Umbilical cord (tissue), 2 donors: Measurements from ENCODE around the gene CRHR1. TPM values are rescaled to one million over a fixed set of nuclear protein-coding genes. Genes with fewer than 3 reads are reported as not detected.

Experiments used
- DNase-seq: peaks from one replicate; pipeline ENCODE4 v3.0.0-alpha.2; 2015; ENCODE audit warnings: low spot score
- total RNA-seq: library from RNA; depleted of rRNA; stranded (reverse); fragments of >200 nt; gene quantifications from one replicate; pipeline ENCODE4 v1.2.3, GENCODE V29; 2014; ENCODE audit warnings: low replicate concordance; ENCODE audit not compliant: insufficient read depth

Gene CRHR1
- total RNA-seq, 1 donor from 2014 or later: 3.9 TPM

GRCh38 chr17:45758544-45758943 lies 25.6 kb upstream of the CRHR1 start:
- no peak for DNase-seq

DNA sequence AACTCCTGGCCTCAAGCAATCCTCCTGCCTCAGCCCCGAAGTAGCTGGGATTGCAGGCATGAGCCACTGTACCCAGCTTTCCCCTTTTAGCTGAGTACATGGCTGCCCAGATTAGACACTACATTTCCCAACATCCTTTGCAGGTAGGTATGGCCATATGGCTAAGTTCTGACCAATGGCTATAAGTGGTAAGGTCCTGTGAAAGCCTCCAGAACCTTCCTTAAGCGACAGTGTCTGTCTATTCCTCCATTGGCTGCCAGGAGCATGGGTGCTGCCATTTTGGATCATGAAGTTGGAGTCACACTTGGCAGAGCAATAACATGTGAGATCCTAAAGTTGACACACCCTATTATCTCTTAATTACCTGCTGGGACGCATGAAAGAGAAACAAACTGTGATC lies 24.4 kb upstream of the CRHR1 start:
- no peak for DNase-seq

GRCh38 chr17:45761957-45762565 lies 22.1 kb upstream of the CRHR1 start:
- no peak for DNase-seq

- no peak for DNase-seq
These were observed 20.9 kb upstream of the CRHR1 start for GRCh38 chr17:45763182-45763581.

GRCh38 chr17:45764479-45764878 lies 19.6 kb upstream of the CRHR1 start:
- no peak for DNase-seq

DNA sequence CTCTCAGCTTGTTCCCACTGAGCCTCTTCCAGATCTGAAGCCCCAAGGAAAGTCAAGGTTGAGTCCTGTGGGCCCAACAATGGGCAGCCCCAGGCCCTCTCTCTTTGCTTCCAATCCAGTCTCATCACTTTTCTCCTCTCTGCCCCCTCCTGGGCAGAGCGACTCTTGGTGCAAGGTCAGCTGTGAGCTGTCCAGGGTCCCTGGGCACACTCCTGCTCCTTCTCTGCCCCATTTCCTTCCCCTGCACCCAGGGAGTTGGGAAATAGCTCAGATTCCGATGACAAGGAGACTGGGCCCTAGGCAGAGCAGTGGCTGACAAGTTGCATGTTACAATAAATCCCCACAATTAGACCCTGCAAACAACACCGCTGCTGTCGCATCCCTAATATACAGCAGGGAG lies 16.1 kb upstream of the CRHR1 start:
- no peak for DNase-seq

- peak; percentile 77 for DNase-seq
These were observed 13.4 kb upstream of the CRHR1 start for GRCh38 chr17:45770632-45771270.

DNA sequence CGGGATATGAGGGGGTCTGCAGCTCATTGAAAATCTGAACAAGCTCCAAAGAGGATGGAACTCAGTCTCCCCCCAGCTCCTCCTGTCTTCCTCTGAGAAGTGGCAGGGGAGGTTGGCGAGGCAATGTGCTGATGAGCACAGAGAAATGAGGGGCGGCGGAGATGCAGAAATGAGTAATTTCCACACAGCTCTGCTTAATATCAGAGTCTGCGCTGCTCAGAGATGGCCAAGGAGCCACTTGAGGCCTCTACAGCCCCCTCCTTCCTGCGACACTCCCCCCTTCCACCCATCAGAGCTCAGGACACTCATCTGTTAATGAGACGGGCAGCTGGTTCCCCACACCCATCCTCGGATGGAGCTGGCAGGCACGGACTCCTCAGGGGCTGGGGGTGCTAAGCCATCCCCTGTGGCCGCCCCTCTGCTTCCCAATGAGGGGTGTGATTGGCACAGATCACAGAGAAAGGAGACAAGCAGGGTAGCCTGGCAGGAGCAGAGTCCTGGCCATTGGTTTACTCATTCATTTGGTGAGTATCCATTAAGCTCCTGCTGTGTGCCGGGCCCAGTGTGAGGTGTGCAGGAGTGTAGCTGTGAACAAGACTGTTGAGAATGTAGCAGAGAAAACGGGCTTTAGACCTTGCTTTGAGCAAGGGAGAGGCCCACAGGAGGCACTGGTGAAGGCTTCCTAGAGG lies 12.7 kb upstream of the CRHR1 start:
- peak; percentile 68 for DNase-seq

DNA sequence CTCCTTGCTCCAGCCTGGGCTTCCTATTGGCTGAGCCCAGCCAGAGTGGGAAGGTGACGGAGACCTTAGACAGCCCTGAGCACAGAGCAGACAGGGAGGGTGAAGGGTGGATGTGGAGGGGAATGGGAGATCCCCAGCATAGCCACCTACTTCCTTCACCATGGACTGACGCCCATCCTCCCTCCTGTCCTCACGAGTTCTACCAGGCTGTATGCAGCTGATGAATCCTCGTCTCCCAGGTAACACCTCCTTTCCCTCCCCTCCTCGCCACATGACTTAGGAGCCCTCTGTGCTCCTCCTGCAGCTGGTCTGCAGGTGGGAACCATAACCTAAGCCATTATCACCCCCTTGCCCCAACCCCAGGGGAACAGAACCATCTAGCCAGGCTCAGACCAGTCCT lies 9.0 kb upstream of the CRHR1 start:
- DNase-seq: no peak

DNA sequence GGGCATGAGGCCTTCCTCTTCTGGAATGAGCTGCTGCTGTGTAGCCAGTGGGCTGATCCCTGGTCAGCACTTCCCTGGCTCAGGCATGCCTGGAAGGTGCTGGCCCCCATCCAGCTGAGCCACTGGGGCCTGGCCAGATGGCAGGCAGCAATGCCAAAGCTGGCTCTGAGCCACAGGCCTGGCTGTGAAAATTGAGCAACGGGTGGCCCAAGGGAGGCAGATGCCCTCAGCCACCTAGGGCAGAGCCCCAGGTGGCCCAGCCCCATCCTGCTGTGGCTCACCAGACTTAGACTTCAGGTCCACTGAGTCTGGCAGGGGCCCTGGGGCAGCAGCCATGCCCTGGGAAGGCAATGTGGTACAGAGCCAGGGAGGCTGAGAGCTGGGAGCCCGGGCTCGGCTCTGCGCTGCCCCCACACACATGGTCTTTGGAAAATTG lies 8.5 kb upstream of the CRHR1 start:
- no peak for DNase-seq

DNA sequence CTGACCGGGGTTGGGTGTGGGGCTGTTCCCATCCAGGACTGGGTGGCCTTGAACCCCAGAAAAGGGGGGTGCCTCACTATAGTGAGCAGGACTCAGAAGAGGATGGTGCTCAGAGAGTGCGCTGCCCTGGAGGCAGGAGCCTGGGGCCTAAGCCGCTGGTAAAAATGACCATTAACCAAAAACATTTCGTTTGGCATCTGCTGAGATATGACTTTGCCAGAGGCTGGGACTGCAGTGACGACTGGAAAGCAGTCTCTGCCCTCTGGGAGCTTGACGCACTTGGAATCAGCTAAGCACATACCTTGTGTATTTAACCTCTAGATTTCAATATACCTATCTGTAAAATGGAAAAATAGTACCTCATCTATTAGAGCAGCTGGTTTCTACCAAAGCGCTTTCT lies 7.2 kb upstream of the CRHR1 start:
- DNase-seq: no peak

GRCh38 chr17:45777388-45777787 lies 6.7 kb upstream of the CRHR1 start:
- DNase-seq: no peak

- no peak for DNase-seq
These were observed 3.2 kb upstream of the CRHR1 start for GRCh38 chr17:45780921-45781320.

DNA sequence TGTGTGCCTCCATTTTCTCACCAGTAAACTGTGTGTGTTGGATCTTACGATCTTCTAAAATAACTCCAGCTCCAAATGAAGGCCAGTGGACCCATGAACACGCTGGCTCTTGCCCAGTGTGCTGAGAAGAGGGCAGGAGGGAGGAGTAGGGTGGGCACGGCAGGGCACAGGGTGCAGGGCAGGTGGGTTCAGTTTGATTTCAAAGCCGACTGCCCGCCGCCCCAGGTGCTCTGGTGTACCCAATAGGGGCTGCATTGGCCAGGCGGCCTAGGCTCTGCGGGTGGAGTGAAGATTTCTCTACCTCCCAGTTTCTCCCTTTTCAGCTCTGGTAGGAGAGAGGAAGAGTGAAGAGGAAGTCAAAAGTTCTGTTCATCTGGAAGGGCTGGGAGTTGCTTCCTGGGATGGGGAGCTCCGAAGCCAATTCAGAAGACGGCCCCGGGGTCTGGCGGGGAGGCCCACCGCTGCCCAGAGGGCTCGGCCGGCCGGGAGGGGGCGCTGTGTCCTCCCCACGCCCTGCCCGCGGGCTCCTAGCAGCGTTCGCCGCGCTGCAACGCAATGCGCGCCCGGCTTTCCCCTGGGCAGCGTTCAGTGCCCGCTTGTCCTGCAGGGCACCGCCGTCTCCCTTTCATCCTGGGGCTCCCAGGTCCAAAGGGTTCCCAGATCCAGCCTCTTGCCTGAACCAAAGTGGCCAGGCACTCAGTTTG lies 1.1 kb upstream of the CRHR1 start:
- no peak for DNase-seq

DNA sequence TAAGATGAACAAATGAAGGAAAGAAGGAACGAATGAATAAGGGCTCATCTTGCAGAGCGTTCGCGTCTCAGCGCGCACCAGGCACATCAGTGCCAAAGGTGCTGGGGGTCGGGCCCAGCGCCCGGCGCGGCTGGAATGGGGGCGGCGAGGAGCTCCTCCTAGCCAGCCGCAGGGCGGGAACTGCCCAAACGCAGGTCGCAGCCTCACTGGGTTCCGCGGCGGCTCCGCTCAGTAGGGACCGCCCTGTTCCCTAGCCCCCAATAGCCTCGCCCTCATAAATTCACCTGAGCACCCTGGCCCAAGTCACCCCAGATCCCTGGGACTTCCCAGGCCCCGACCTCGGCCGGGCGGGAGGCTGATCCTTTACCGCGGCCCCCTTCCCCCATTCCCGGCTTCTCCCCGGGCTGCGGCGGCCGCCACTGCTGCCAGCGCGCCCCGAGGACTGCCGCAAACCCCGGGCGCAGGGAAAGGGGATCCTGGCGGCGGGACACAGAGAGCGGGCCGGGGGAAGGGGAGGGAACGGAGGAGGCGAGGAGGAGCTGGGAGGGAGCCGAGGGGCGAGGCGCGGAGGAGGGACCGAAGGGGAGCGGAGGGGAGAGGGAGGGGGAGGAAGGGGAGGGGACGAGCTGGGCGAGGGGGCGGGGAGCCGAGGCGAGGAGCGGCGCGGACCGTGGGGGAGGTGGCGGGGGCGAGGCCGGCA lies 377 bp upstream of the CRHR1 start:
- DNase-seq: no peak

- no peak for DNase-seq
These were observed 790 bp downstream of the CRHR1 start for GRCh38 chr17:45784741-45785479.

GRCh38 chr17:45785480-45786193 lies 1.5 kb downstream of the CRHR1 start:
- no peak for DNase-seq

DNA sequence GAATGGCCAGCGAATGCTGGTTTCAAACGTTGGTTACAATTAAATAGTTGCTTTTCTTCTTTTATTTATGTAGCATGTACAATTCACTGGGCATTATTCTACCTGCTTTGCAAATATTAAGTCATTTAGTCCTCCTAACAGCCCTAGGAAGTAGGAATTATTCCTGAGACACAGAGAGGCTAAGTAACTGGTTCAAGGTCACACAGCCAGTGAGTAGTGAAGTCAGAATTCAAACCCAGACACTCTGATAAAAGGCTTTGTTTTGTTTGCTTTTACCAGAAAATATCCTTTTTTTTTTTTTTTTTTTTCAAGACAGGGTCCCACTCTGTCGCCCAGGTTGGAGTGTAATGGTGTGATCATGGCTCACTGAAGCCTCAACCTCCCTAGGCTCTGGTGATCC lies 2.2 kb downstream of the CRHR1 start:
- DNase-seq: no peak

DNA sequence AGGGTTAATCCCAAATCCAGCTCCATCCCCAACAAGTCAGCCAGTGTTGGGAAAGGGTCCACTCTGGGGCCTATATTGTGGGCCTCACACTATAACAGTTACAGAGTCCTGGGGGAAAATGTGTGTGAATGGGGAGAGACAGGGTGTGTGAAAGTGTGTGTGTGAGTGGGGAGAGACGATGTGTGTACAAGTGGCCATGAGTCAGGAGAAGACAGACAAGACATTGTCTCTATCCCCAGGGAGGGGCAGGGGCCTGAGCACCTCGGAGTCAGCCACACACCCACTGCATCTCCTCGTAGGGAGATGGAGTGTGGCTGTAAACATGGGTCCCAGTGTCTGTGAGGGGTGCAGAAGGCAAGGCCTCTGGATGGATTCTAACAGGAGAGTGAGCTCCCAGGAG lies 2.9 kb downstream of the CRHR1 start:
- DNase-seq: no peak

GRCh38 chr17:45787656-45788055 lies 3.5 kb downstream of the CRHR1 start:
- no peak for DNase-seq

- no peak for DNase-seq
These were observed 3.9 kb downstream of the CRHR1 start for GRCh38 chr17:45788057-45788456.
